Ammon's horn (tissue), 1 donor: Measurements from ENCODE around the gene INPP5D.
"Not testable (repeated sequence)": the region's sequence is repeated elsewhere in the genome, so short reads cannot be mapped to it uniquely, and the experiment has no call there.

Experiments
- DNase-seq: peaks from one replicate; pipeline ENCODE4 v3.0.0-alpha.2; 2016; ENCODE audit warnings: low spot score

The INPP5D gene

GRCh38 chr2:233053928-233054784, 6.0 kb upstream of the INPP5D start:
- peak; percentile 67 for DNase-seq

- DNase-seq: no peak
Measured at GRCh38 chr2:233055362-233055761, 4.8 kb upstream of the INPP5D start.

GRCh38 chr2:233056961-233057605, 3.1 kb upstream of the INPP5D start:
- DNase-seq: no peak

GRCh38 chr2:233058717-233059546, 1.2 kb upstream of the INPP5D start:
- DNase-seq: no peak

GRCh38 chr2:233059547-233059796, 670 bp upstream of the INPP5D start:
- DNase-seq: no peak

- DNase-seq: no peak
Measured at GRCh38 chr2:233060501-233060979, 398 bp downstream of the INPP5D start.

GRCh38 chr2:233060980-233061590, 943 bp downstream of the INPP5D start:
- DNase-seq: peak; percentile 35

- DNase-seq: peak; percentile 71
Measured at GRCh38 chr2:233061591-233062450, 1.7 kb downstream of the INPP5D start.

GRCh38 chr2:233062451-233062850, 2.3 kb downstream of the INPP5D start:
- DNase-seq: no peak

- no peak for DNase-seq
Measured at GRCh38 chr2:233062946-233063268, 2.8 kb downstream of the INPP5D start.

- DNase-seq: no peak
Measured at GRCh38 chr2:233063269-233063975, 3.3 kb downstream of the INPP5D start.

- no peak for DNase-seq
Measured at GRCh38 chr2:233063976-233064411, 3.9 kb downstream of the INPP5D start.

GRCh38 chr2:233064530-233065199, 4.5 kb downstream of the INPP5D start:
- DNase-seq: no peak

- DNase-seq: not testable (repeated sequence)
Measured at GRCh38 chr2:233065200-233065589, 5.1 kb downstream of the INPP5D start.

GRCh38 chr2:233065954-233066470, 5.9 kb downstream of the INPP5D start:
- DNase-seq: no peak

- no peak for DNase-seq
Measured at GRCh38 chr2:233068762-233069418, 8.7 kb downstream of the INPP5D start.

- no peak for DNase-seq
Measured at GRCh38 chr2:233072838-233073237, 12.7 kb downstream of the INPP5D start.

- no peak for DNase-seq
Measured at GRCh38 chr2:233074106-233074505, 14.0 kb downstream of the INPP5D start.
